Measurements from ENCODE around the gene URM1. TPM values are rescaled to one million over a fixed set of nuclear protein-coding genes. Genes with fewer than 3 reads are reported as not detected.

Gene URM1
- total RNA-seq, 4 donors from 2014 or later, result 17.8 to 20.9 (median 19.7) TPM

DNA sequence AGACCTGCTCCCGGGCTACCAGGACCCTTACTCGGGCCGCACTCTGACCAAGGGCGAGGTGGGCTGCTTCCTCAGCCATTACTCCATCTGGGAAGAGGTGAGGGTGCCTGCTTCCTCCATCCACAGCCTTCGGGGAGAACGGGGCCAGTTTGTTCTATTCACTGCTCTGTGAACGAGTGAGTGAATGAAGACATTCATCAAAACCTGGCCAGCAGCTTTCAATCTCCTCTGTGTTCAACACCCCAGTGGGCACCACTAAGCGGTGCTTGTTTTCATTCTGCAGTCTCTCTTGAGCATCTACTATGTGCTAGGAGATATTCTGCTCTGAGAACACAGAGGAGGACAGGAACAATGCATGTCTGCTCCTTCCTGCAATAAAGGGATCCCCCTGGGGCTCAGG is 60.0 kb downstream of the URM1 start:
- TF ChIP-seq, protein P1, sequence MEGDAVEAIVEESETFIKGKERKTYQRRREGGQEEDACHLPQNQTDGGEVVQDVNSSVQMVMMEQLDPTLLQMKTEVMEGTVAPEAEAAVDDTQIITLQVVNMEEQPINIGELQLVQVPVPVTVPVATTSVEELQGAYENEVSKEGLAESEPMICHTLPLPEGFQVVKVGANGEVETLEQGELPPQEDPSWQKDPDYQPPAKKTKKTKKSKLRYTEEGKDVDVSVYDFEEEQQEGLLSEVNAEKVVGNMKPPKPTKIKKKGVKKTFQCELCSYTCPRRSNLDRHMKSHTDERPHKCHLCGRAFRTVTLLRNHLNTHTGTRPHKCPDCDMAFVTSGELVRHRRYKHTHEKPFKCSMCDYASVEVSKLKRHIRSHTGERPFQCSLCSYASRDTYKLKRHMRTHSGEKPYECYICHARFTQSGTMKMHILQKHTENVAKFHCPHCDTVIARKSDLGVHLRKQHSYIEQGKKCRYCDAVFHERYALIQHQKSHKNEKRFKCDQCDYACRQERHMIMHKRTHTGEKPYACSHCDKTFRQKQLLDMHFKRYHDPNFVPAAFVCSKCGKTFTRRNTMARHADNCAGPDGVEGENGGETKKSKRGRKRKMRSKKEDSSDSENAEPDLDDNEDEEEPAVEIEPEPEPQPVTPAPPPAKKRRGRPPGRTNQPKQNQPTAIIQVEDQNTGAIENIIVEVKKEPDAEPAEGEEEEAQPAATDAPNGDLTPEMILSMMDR (IDR thresholded peaks at IDR 0.05; ENCODE audit: low read depth), result no peak

DNA sequence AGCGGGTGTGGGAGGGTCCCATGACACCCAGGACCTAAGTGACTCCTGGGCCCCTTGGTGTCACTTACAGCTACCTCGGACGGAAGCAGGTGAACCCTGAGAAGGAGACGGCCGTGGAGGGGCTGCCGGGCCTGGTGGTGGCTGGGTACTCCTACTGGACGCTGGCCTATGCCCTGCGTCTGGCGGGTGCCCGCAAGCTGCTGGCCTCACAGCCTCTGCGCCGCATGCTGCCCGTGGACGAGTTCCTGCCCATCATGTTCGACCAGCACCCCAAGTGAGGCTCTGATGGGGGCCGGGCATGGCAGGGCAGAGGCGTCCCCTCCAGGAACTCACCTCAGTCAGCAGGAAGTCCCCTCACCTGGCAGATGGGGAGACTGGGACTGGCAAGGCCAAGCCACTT is 63.2 kb downstream of the URM1 start:
- TF ChIP-seq, protein P1 (IDR thresholded peaks at IDR 0.05; ENCODE audit: low read depth), result no peak

DNA sequence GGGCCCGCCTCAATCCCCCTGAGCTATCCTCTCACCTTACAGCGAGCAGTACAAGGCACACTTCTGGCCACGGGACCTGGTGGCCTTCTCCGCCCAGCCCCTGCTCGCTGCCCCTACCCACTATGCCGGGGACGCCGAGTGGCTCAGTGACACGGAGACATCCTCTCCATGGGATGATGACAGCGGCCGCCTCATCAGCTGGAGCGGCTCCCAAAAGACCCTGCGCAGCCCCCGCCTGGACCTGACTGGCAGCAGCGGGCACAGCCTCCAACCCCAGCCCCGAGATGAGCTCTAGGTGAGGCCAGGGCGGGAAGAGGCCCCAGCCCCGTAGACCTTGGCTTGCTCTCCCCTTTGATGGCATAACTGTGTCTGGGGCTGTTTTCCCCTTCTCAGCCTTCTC is 64.4 kb downstream of the URM1 start:
- TF ChIP-seq, protein P1 (IDR thresholded peaks at IDR 0.05; ENCODE audit: low read depth), result no peak

DNA sequence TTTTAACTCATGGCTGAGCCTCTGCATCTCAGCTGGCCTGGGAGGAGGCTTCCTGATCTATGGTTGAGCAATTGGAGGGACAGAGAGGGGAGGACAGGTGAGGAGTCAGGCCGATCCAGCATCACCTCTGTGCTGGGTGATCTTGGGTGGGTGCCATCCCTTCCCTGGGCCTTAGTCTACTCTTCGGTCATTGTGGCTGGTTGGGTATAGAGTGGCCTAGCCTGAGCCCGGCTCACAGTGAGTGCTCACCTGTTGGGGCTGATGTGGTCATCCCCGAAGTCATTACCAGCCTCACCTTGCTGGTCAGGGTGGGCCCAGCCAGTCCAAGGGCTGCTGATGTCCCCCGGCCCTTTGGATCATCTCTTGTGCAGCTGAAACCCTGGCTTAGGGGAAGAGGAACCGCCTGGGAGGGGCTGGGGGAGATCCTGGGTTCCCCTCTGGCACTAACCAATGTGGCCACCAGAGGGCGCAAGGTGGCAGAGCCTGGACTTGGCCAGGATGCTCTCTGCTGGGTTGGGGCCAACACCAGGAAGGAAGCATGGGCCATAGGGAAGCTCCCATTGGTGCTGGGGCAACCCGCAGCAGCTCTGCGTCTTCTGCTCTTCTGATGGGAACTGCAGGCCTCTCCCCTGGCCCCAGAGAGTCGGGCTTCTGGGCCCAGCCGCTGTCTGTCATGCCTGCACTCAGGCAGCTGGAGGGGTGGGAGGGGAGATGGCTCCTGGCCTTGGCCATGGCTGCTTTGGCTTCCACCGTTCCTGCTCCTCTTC is 67.4 kb downstream of the URM1 start:
- TF ChIP-seq, protein P1 (IDR thresholded peaks at IDR 0.05; ENCODE audit: low read depth), result no peak

DNA sequence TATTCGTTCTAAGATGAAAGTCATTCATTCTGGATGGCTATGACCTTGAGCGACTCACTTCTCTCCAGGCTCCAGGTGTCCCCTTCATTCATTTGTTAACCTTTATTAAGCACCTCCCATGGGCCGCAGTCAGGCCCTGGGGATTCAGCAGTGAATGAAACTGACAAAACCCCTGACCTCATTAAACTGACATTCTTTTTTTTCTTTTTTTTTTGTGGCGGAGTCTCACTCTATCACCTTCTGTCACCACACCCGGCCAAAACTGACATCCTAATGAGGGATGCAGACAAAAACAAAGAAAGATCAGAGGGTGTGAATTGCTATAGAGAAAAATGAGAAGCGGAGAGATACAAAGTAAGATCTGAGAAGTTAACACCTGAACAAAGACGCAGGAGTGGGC is 68.1 kb downstream of the URM1 start:
- TF ChIP-seq, protein P1 (IDR thresholded peaks at IDR 0.05; ENCODE audit: low read depth), result no peak

Other genes with a start within 250 kb of the URM1 start
- 10 to 100 TPM; 24.5 to 40.3 (median 25.8) TPM for gene PTGES2, start 243.6 kb upstream of the URM1 start, total RNA-seq
- 1 to 10 TPM in 1 of 4 donors, not detected in 3; 1.6 TPM for gene LCN2, start 221.9 kb upstream of the URM1 start, total RNA-seq
- gene BBLN, start 211.1 kb upstream of the URM1 start, total RNA-seq, result 100 to 1,000 TPM in 3 of 4 donors, 10 to 100 TPM in 1; 57.7 to 307 (median 228) TPM
- 100 to 1,000 TPM in 1 of 4 donors, 10 to 100 TPM in 3; 46.0 to 103 (median 59.9) TPM for gene CIZ1, start 179.8 kb upstream of the URM1 start, total RNA-seq
- gene DNM1, start 168.0 kb upstream of the URM1 start, total RNA-seq, result 10 to 100 TPM; 22.8 to 53.5 (median 44.5) TPM
- 100 to 1,000 TPM in 2 of 4 donors, 10 to 100 TPM in 2; 70.0 to 123 (median 86.2) TPM for gene GOLGA2, start 95.4 kb upstream of the URM1 start, total RNA-seq
- gene SWI5, start 95.1 kb upstream of the URM1 start, total RNA-seq, result 10 to 100 TPM; 25.6 to 28.6 (median 26.9) TPM
- 10 to 100 TPM in 1 of 4 donors, 1 to 10 TPM in 3; 7.2 to 10.5 (median 8.7) TPM for gene TRUB2, start 48.9 kb upstream of the URM1 start, total RNA-seq
- 10 to 100 TPM; 20.1 to 51.1 (median 23.2) TPM for gene COQ4, start 48.5 kb upstream of the URM1 start, total RNA-seq
- 10 to 100 TPM; 10.1 to 17.3 (median 12.3) TPM for gene SLC27A4, start 30.8 kb upstream of the URM1 start, total RNA-seq
- 10 to 100 TPM in 3 of 4 donors, 1 to 10 TPM in 1; 8.3 to 34.7 (median 31.4) TPM for gene CERCAM, start 49.5 kb downstream of the URM1 start, total RNA-seq
- gene ODF2, start 84.6 kb downstream of the URM1 start, total RNA-seq, result 10 to 100 TPM; 13.4 to 22.2 (median 16.5) TPM
- 10 to 100 TPM; 21.0 to 33.0 (median 23.4) TPM for gene GLE1, start 133.3 kb downstream of the URM1 start, total RNA-seq
- gene SPTAN1, start 181.2 kb downstream of the URM1 start, total RNA-seq, result 100 to 1,000 TPM; 185 to 310 (median 275) TPM